ENCODE results near the gene CDK5RAP1.

Gene CDK5RAP1

GRCh38 chr20:33386673-33387072 lies 14.6 kb downstream of the CDK5RAP1 start:
- DNase-seq (ENCODE audit: low spot score) = no peak

GRCh38 chr20:33377366-33377765 lies 24.0 kb downstream of the CDK5RAP1 start:
- no peak for DNase-seq (ENCODE audit: low spot score)

GRCh38 chr20:33373735-33374605 lies 27.3 kb downstream of the CDK5RAP1 start:
- DNase-seq (ENCODE audit: low spot score) = peak; percentile 80

GRCh38 chr20:33372993-33373441 lies 28.3 kb downstream of the CDK5RAP1 start:
- DNase-seq (ENCODE audit: low spot score) = no peak

- DNase-seq (ENCODE audit: low spot score) = no peak
Measured at GRCh38 chr20:33370291-33370690, 31.0 kb downstream of the CDK5RAP1 start.

GRCh38 chr20:33362898-33363297 lies 38.4 kb downstream of the CDK5RAP1 start:
- no peak for DNase-seq (ENCODE audit: low spot score)

GRCh38 chr20:33359399-33360261 lies 41.7 kb downstream of the CDK5RAP1 start:
- DNase-seq (ENCODE audit: low spot score) = no peak

- no peak for DNase-seq (ENCODE audit: low spot score)
Measured at GRCh38 chr20:33353013-33353402, 48.3 kb downstream of the CDK5RAP1 start.

GRCh38 chr20:33352258-33353012 lies 48.9 kb downstream of the CDK5RAP1 start:
- DNase-seq (ENCODE audit: low spot score) = no peak

GRCh38 chr20:33351696-33352095 lies 49.6 kb downstream of the CDK5RAP1 start:
- DNase-seq (ENCODE audit: low spot score) = no peak

GRCh38 chr20:33349493-33349892 lies 51.8 kb downstream of the CDK5RAP1 start:
- no peak for DNase-seq (ENCODE audit: low spot score)

GRCh38 chr20:33348136-33348937 lies 53.0 kb downstream of the CDK5RAP1 start:
- DNase-seq (ENCODE audit: low spot score) = no peak

- no peak for DNase-seq (ENCODE audit: low spot score)
Measured at GRCh38 chr20:33345342-33345741, 56.0 kb downstream of the CDK5RAP1 start.

- DNase-seq (ENCODE audit: low spot score) = no peak
Measured at GRCh38 chr20:33343521-33343920, 57.8 kb downstream of the CDK5RAP1 start.

- no peak for DNase-seq (ENCODE audit: low spot score)
Measured at GRCh38 chr20:33339515-33340058, 61.7 kb downstream of the CDK5RAP1 start.

GRCh38 chr20:33338467-33339258 lies 62.7 kb downstream of the CDK5RAP1 start:
- no peak for DNase-seq (ENCODE audit: low spot score)

GRCh38 chr20:33337531-33338165 lies 63.7 kb downstream of the CDK5RAP1 start:
- DNase-seq (ENCODE audit: low spot score) = no peak

GRCh38 chr20:33337119-33337518 lies 64.2 kb downstream of the CDK5RAP1 start:
- no peak for DNase-seq (ENCODE audit: low spot score)

- DNase-seq (ENCODE audit: low spot score) = no peak
Measured at GRCh38 chr20:33336375-33336774, 64.9 kb downstream of the CDK5RAP1 start.

GRCh38 chr20:33334111-33334510 lies 67.2 kb downstream of the CDK5RAP1 start:
- DNase-seq (ENCODE audit: low spot score) = no peak

Data from AG08395 (cell line).